Smooth muscle cell (in vitro differentiated cells): Measurements from ENCODE around the gene ART3. TPM values are rescaled to one million over a fixed set of nuclear protein-coding genes. Genes with fewer than 3 reads are reported as not detected.

Experiments
- DNase-seq: peaks from one replicate; lab custom pipeline; 2025; ENCODE audit not compliant: unreplicated experiment; lab: John Stamatoyannopoulos, UW
- H2AFZ ChIP-seq: fragments of 200-600 bp; sonication (generic); 2 replicates; pipeline ENCODE4 v1.6.0; 2016; ENCODE audit warnings: antibody characterized with exemption, low read depth, mild to moderate bottlenecking
- H3F3A ChIP-seq: fragments of 200-600 bp; sonication (generic); 2 replicates; pipeline ENCODE4 v1.6.0; 2017; ENCODE audit warnings: antibody characterized with exemption, low read depth
- H3K27ac ChIP-seq: fragments of 200-600 bp; sonication (generic); 2 replicates; pipeline ENCODE4 v1.5.1; 2016; ENCODE audit warnings: low read depth, mild to moderate bottlenecking
- H3K27me3 ChIP-seq: fragments of 200-600 bp; sonication (generic); 2 replicates; pipeline ENCODE4 v1.6.1; 2016; ENCODE audit warnings: low read depth, mild to moderate bottlenecking
- H3K36me3 ChIP-seq: fragments of 200-600 bp; sonication (generic); 2 replicates; pipeline ENCODE4 v1.5.1; 2016; ENCODE audit warnings: low read depth
- H3K4me1 ChIP-seq: fragments of 200-600 bp; sonication (generic); 2 replicates; pipeline ENCODE4 v1.5.1; 2016; ENCODE audit warnings: low read depth
- H3K4me2 ChIP-seq: fragments of 200-600 bp; sonication (generic); 2 replicates; pipeline ENCODE4 v1.6.0; 2016; ENCODE audit warnings: mild to moderate bottlenecking
- H3K4me3 ChIP-seq: fragments of 200-600 bp; sonication (generic); 2 replicates; pipeline ENCODE4 v1.5.1; 2016; ENCODE audit warnings: mild to moderate bottlenecking
- H3K79me2 ChIP-seq: fragments of 200-600 bp; sonication (generic); 2 replicates; pipeline ENCODE4 v1.6.0; 2016; ENCODE audit warnings: low read depth, mild to moderate bottlenecking
- H3K9ac ChIP-seq: fragments of 200-600 bp; sonication (generic); 2 replicates; pipeline ENCODE4 v1.6.0; 2016; ENCODE audit warnings: low read depth
- H3K9me3 ChIP-seq: fragments of 200-600 bp; sonication (generic); replicated peaks from 2 replicates; pipeline ENCODE4 v1.5.1; 2016; ENCODE audit warnings: low read depth
- H4K20me1 ChIP-seq: fragments of 200-600 bp; sonication (generic); 2 replicates; pipeline ENCODE4 v1.6.0; 2016; ENCODE audit warnings: low read depth
- WGBS: methylation state at CpG from one replicate; pipeline ENCODE4 v1.1.7; 2016; ENCODE audit warnings: low lambda C conversion rate; 5-methylcytosine and 5-hydroxymethylcytosine counted together
- polyA plus RNA-seq: library from polyadenylated mRNA; unstranded; fragments of >200 nt; fragmentation: Nextera tagmentation; extraction: Ambion mirVana; gene quantifications from 2 replicates; pipeline ENCODE4 v1.2.1, GENCODE V29; 2016
- total RNA-seq: library from RNA; depleted of rRNA; stranded (reverse); fragments of >200 nt; gene quantifications from 2 replicates; pipeline ENCODE4 v1.2.3, GENCODE V29; 2014
- TF ChIP-seq, protein P1 (sequence below): fragments of 200-600 bp; sonication (generic); IDR thresholded peaks from 2 replicates; pipeline ENCODE4 v1.5.1; 2017; ENCODE audit warnings: borderline replicate concordance, mild to moderate bottlenecking, antibody characterized with exemption; ENCODE audit not compliant: insufficient read depth, poor library complexity, severe bottlenecking

ART3 gene
- total and polyA plus RNA-seq, 2 experiments from 2014 or later, result 0.93 TPM; not detected in 1

GRCh38 chr4:76061421-76061820, 13.1 kb upstream of the ART3 start:
- Histone ChIP-seq H3K9ac (no peak overlapping the region), H3K27ac (peak overlapping the region; percentile 65), H3K4me3 (no peak overlapping the region), H3K4me2 (peak overlapping the region; percentile 72), H2AFZ (peak overlapping the region; percentile 20), H3F3A (peaks cover 11% of the 10 kb centered on the region), H3K27me3 (no peaks in the 10 kb centered on the region), H3K9me3 (no peaks in the 10 kb centered on the region), H3K4me1 (peaks cover 20% of the 10 kb centered on the region), H3K79me2 (no peaks in the 10 kb centered on the region), H3K36me3 (no peaks in the 10 kb centered on the region), H4K20me1 (no peaks in the 10 kb centered on the region)
- no peak for DNase-seq
- 39% methylated on average over 1 of the region's 1 CpG for WGBS
- TF ChIP-seq, protein P1, sequence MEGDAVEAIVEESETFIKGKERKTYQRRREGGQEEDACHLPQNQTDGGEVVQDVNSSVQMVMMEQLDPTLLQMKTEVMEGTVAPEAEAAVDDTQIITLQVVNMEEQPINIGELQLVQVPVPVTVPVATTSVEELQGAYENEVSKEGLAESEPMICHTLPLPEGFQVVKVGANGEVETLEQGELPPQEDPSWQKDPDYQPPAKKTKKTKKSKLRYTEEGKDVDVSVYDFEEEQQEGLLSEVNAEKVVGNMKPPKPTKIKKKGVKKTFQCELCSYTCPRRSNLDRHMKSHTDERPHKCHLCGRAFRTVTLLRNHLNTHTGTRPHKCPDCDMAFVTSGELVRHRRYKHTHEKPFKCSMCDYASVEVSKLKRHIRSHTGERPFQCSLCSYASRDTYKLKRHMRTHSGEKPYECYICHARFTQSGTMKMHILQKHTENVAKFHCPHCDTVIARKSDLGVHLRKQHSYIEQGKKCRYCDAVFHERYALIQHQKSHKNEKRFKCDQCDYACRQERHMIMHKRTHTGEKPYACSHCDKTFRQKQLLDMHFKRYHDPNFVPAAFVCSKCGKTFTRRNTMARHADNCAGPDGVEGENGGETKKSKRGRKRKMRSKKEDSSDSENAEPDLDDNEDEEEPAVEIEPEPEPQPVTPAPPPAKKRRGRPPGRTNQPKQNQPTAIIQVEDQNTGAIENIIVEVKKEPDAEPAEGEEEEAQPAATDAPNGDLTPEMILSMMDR, result no peak

DNA sequence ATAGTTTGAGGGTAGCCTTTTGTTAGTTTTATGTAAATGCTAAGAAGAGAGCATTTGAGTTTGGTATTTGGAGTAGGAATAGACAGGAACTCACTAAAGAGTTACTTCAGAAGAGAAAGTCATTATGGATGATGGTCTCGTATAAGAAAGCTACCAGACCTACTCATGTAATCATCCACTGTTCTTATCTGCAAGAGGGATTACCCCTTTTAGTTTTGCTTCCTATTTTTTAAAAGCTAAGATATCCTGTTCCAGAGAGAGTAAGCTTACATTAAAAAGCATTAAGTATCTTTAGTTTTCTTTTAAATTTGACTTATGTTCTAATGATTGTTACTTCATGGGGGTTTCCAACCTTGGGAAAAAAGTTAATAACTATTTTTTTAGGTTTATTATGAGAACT, 12.5 kb upstream of the ART3 start:
- no peak for DNase-seq
- H3K27me3 ChIP-seq, result no peaks in the 10 kb centered on the region
- H3K4me2 ChIP-seq, result peak overlapping the region; percentile 72
- H2AFZ ChIP-seq, result peak overlapping the region; percentile 20
- no peak overlapping the region for H3K4me3 ChIP-seq
- peaks cover 11% of the 10 kb centered on the region for H3F3A ChIP-seq
- no peaks in the 10 kb centered on the region for H3K9me3 ChIP-seq
- H4K20me1 ChIP-seq, result no peaks in the 10 kb centered on the region
- H3K79me2 ChIP-seq, result no peaks in the 10 kb centered on the region
- TF ChIP-seq, protein P1, result no peak
- peak overlapping the region; percentile 65 for H3K27ac ChIP-seq
- no peaks in the 10 kb centered on the region for H3K36me3 ChIP-seq
- peaks cover 20% of the 10 kb centered on the region for H3K4me1 ChIP-seq
- no peak overlapping the region for H3K9ac ChIP-seq
- WGBS, result 11% methylated on average over 1 of the region's 1 CpG

- Histone ChIP-seq H3K4me1 (peaks cover 3% of the 10 kb centered on the region), H3K36me3 (no peaks in the 10 kb centered on the region), H3K9ac (no peak overlapping the region), H3K27me3 (no peaks in the 10 kb centered on the region), H2AFZ (no peak overlapping the region), H3K79me2 (no peaks in the 10 kb centered on the region), H3K4me2 (no peak overlapping the region), H3K4me3 (no peak overlapping the region), H3K9me3 (no peaks in the 10 kb centered on the region), H3K27ac (no peak overlapping the region), H3F3A (no peaks in the 10 kb centered on the region), H4K20me1 (no peaks in the 10 kb centered on the region)
- TF ChIP-seq, protein P1, result no peak
- WGBS, result 87% methylated on average over 3 of the region's 3 CpGs
- no peak for DNase-seq
Measured at GRCh38 chr4:76066546-76066945, 8.0 kb upstream of the ART3 start.

DNA sequence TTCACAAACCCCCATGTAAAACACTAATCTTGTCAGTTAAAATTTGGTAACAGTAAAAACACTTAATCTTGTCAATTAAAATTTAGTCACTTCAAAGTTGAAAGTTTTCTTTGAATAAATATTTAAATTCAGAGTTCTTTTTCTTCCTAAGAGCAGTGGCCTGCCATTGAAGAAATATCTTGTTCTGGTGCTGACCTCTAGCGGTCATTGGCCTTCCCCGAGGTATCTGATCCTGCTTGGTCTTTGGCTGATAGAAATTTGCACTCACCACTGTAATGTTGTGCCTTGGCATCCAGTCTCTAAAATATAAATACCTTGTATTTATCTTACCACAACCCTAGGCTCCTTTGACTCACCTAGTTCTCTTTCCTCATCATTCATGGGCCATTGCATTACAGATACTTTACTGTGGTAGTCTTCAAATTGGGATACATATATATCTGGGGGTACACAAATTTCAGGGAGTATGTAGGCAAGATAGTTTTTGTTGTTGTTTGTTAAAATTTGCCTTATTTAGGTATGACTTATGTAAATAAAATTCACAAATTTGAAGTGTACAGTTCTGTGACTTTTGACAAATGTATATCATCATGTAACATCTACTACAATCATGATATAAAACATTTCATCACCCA, 6.7 kb upstream of the ART3 start:
- WGBS, result 5% methylated on average over 2 of the region's 2 CpGs
- TF ChIP-seq, protein P1, result peak; percentile 90
- DNase-seq, result peak; percentile 1
- Histone ChIP-seq H3K4me2 (no peak overlapping the region), H3K4me1 (no peaks in the 10 kb centered on the region), H3K79me2 (no peaks in the 10 kb centered on the region), H3K9ac (no peak overlapping the region), H2AFZ (no peak overlapping the region), H3F3A (no peaks in the 10 kb centered on the region), H3K36me3 (no peaks in the 10 kb centered on the region), H4K20me1 (no peaks in the 10 kb centered on the region), H3K27ac (no peak overlapping the region), H3K9me3 (no peaks in the 10 kb centered on the region), H3K4me3 (no peak overlapping the region), H3K27me3 (no peaks in the 10 kb centered on the region)
